ENCODE results near the gene ADGRB3. TPM values are rescaled to one million over a fixed set of nuclear protein-coding genes. Genes with fewer than 3 reads are reported as not detected.

Gene ADGRB3
- total and polyA plus RNA-seq, 2 experiments from 2014 or later: not detected

GRCh38 chr6:69138893-69139494 lies 503.9 kb downstream of the ADGRB3 start:
- in situ Hi-C loops (cut with MboI): no loop called here
- 70 to 73% methylated on average over 4 of the region's 4 CpGs for WGBS, 2 experiments (ENCODE audit: low coverage in 1 of 2, low lambda C conversion rate in 2 of 2, missing lambda C conversion rate in 2 of 2)
- Histone ChIP-seq H4K20me1 (ENCODE audit: insufficient read depth) (no peaks in the 10 kb centered on the region), H3K4me3 (no peak overlapping the region), H2AFZ (no peak overlapping the region), H3F3A (ENCODE audit: insufficient read depth) (no peaks in the 10 kb centered on the region), H3K4me2 (ENCODE audit: unreplicated experiment) (no peak overlapping the region), H3K27ac (no peak overlapping the region), H3K4me1 (ENCODE audit: insufficient read depth) (no peaks in the 10 kb centered on the region), H3K36me3 (ENCODE audit: low read depth) (no peaks in the 10 kb centered on the region), H3K9ac (no peak overlapping the region), H3K9me2 (ENCODE audit: insufficient read depth) (no peaks in the 10 kb centered on the region), H3K9me3 (ENCODE audit: low read depth) (no peaks in the 10 kb centered on the region), H3K27me3 (replicated peaks; ENCODE audit: insufficient read depth) (no peaks in the 10 kb centered on the region), H3K79me2 (ENCODE audit: insufficient read depth) (no peaks in the 10 kb centered on the region)
- DNase-seq: no peak
- TF ChIP-seq EZH2 (IDR thresholded peaks at IDR 0.05; ENCODE audit: insufficient read depth, poor library complexity, severe bottlenecking) (no peak), EZH2phosphoT487 (IDR thresholded peaks at IDR 0.05; ENCODE audit: insufficient read depth, low read depth) (no peak)

GRCh38 chr6:69145062-69145461 lies 510.0 kb downstream of the ADGRB3 start:
- H3K9me2 ChIP-seq (ENCODE audit: insufficient read depth): no peaks in the 10 kb centered on the region
- TF ChIP-seq EZH2phosphoT487 (IDR thresholded peaks at IDR 0.05; ENCODE audit: insufficient read depth, low read depth) (no peak), EZH2 (IDR thresholded peaks at IDR 0.05; ENCODE audit: insufficient read depth, poor library complexity, severe bottlenecking) (no peak)
- no peaks in the 10 kb centered on the region for H3F3A ChIP-seq (ENCODE audit: insufficient read depth)
- H3K4me3 ChIP-seq: no peak overlapping the region
- no peak overlapping the region for H3K9ac ChIP-seq
- H3K27me3 ChIP-seq (replicated peaks; ENCODE audit: insufficient read depth): no peaks in the 10 kb centered on the region
- no peaks in the 10 kb centered on the region for H3K9me3 ChIP-seq (ENCODE audit: low read depth)
- no peaks in the 10 kb centered on the region for H3K4me1 ChIP-seq (ENCODE audit: insufficient read depth)
- no peaks in the 10 kb centered on the region for H3K79me2 ChIP-seq (ENCODE audit: insufficient read depth)
- H3K36me3 ChIP-seq (ENCODE audit: low read depth): no peaks in the 10 kb centered on the region
- in situ Hi-C loops (cut with MboI): no loop called here
- no peak overlapping the region for H2AFZ ChIP-seq
- 42 to 64% methylated on average over 6 of the region's 6 CpGs for WGBS, 2 experiments (ENCODE audit: low coverage in 1 of 2, low lambda C conversion rate in 2 of 2, missing lambda C conversion rate in 2 of 2)
- H4K20me1 ChIP-seq (ENCODE audit: insufficient read depth): no peaks in the 10 kb centered on the region
- no peak overlapping the region for H3K4me2 ChIP-seq (ENCODE audit: unreplicated experiment)
- no peak overlapping the region for H3K27ac ChIP-seq
- DNase-seq: no peak

GRCh38 chr6:69146385-69146784 lies 511.3 kb downstream of the ADGRB3 start:
- no peaks in the 10 kb centered on the region for H3K27me3 ChIP-seq (replicated peaks; ENCODE audit: insufficient read depth)
- H3K4me3 ChIP-seq: no peak overlapping the region
- WGBS, 2 experiments (ENCODE audit: low coverage in 1 of 2, low lambda C conversion rate in 2 of 2, missing lambda C conversion rate in 2 of 2): 25 to 33% methylated on average over 1 of the region's 1 CpG
- no peaks in the 10 kb centered on the region for H4K20me1 ChIP-seq (ENCODE audit: insufficient read depth)
- H3K9me2 ChIP-seq (ENCODE audit: insufficient read depth): no peaks in the 10 kb centered on the region
- in situ Hi-C loops (cut with MboI): no loop called here
- no peak overlapping the region for H3K27ac ChIP-seq
- no peaks in the 10 kb centered on the region for H3K79me2 ChIP-seq (ENCODE audit: insufficient read depth)
- no peaks in the 10 kb centered on the region for H3F3A ChIP-seq (ENCODE audit: insufficient read depth)
- H3K9ac ChIP-seq: no peak overlapping the region
- no peak for DNase-seq
- no peaks in the 10 kb centered on the region for H3K36me3 ChIP-seq (ENCODE audit: low read depth)
- TF ChIP-seq EZH2 (IDR thresholded peaks at IDR 0.05; ENCODE audit: insufficient read depth, poor library complexity, severe bottlenecking) (no peak), EZH2phosphoT487 (IDR thresholded peaks at IDR 0.05; ENCODE audit: insufficient read depth, low read depth) (no peak)
- no peak overlapping the region for H2AFZ ChIP-seq
- H3K9me3 ChIP-seq (ENCODE audit: low read depth): no peaks in the 10 kb centered on the region
- no peak overlapping the region for H3K4me2 ChIP-seq (ENCODE audit: unreplicated experiment)
- H3K4me1 ChIP-seq (ENCODE audit: insufficient read depth): no peaks in the 10 kb centered on the region

- no peak for DNase-seq
- no peaks in the 10 kb centered on the region for H3K36me3 ChIP-seq (ENCODE audit: low read depth)
- WGBS, 2 experiments (ENCODE audit: low coverage in 1 of 2, low lambda C conversion rate in 2 of 2, missing lambda C conversion rate in 2 of 2): 18 to 24% methylated on average over 1 of the region's 1 CpG
Observed at GRCh38 chr6:69155467-69155866, 520.4 kb downstream of the ADGRB3 start.

More at GRCh38 chr6:69155467-69155866, 520.4 kb downstream of the ADGRB3 start:
- no peak for TF ChIP-seq EZH2 (IDR thresholded peaks at IDR 0.05; ENCODE audit: insufficient read depth, poor library complexity, severe bottlenecking)
- no peak for TF ChIP-seq EZH2phosphoT487 (IDR thresholded peaks at IDR 0.05; ENCODE audit: insufficient read depth, low read depth)
- H3K27me3 ChIP-seq (replicated peaks; ENCODE audit: insufficient read depth): no peaks in the 10 kb centered on the region
- H3K4me3 ChIP-seq: no peak overlapping the region
- H3F3A ChIP-seq (ENCODE audit: insufficient read depth): no peaks in the 10 kb centered on the region
- in situ Hi-C loops (cut with MboI): no loop called here
- no peak overlapping the region for H2AFZ ChIP-seq
- no peaks in the 10 kb centered on the region for H3K4me1 ChIP-seq (ENCODE audit: insufficient read depth)
- no peaks in the 10 kb centered on the region for H3K79me2 ChIP-seq (ENCODE audit: insufficient read depth)
- no peaks in the 10 kb centered on the region for H4K20me1 ChIP-seq (ENCODE audit: insufficient read depth)
- H3K4me2 ChIP-seq (ENCODE audit: unreplicated experiment): no peak overlapping the region
- no peak overlapping the region for H3K27ac ChIP-seq
- no peaks in the 10 kb centered on the region for H3K9me2 ChIP-seq (ENCODE audit: insufficient read depth)
- no peaks in the 10 kb centered on the region for H3K9me3 ChIP-seq (ENCODE audit: low read depth)
- H3K9ac ChIP-seq: no peak overlapping the region
